GM19193 (cell line): ENCODE measurements around the gene PVR.

Experiments
- POLR2A ChIP-seq: IDR thresholded peaks from 4 replicates; pipeline ENCODE4 v1.6.1; 2011; ENCODE audit not compliant: insufficient read depth, insufficient read length; ENCODE audit errors: extremely low read depth

The PVR gene

GRCh38 chr19:44643605-44644401 is at the start of gene PVR:
Gene PVR (plus strand): TSS chr19:44643910. CDS start chr19:44644097, 187 bp downstream.
- TF ChIP-seq POLR2A: no peak

- no peak for TF ChIP-seq POLR2A
Measured at GRCh38 chr19:44596428-44597130, 47.1 kb upstream of the PVR start.

GRCh38 chr19:44597131-44597491 is 46.6 kb upstream of the PVR start:
- no peak for TF ChIP-seq POLR2A

GRCh38 chr19:44598355-44598754 is 45.4 kb upstream of the PVR start:
- no peak for TF ChIP-seq POLR2A

GRCh38 chr19:44598880-44599279 is 44.8 kb upstream of the PVR start:
- no peak for TF ChIP-seq POLR2A

- no peak for TF ChIP-seq POLR2A
Measured at GRCh38 chr19:44600466-44600865, 43.2 kb upstream of the PVR start.

- no peak for TF ChIP-seq POLR2A
Measured at GRCh38 chr19:44602081-44602480, 41.6 kb upstream of the PVR start.

GRCh38 chr19:44603201-44603945 is 40.3 kb upstream of the PVR start:
- TF ChIP-seq POLR2A: no peak

GRCh38 chr19:44604241-44604640 is 39.5 kb upstream of the PVR start:
- no peak for TF ChIP-seq POLR2A

GRCh38 chr19:44605547-44605946 is 38.2 kb upstream of the PVR start:
- no peak for TF ChIP-seq POLR2A

- TF ChIP-seq POLR2A: no peak
Measured at GRCh38 chr19:44607049-44607448, 36.7 kb upstream of the PVR start.

GRCh38 chr19:44607917-44608316 is 35.8 kb upstream of the PVR start:
- TF ChIP-seq POLR2A: no peak

GRCh38 chr19:44608391-44608821 is 35.3 kb upstream of the PVR start:
- no peak for TF ChIP-seq POLR2A

- TF ChIP-seq POLR2A: no peak
Measured at GRCh38 chr19:44609219-44609618, 34.5 kb upstream of the PVR start.

- TF ChIP-seq POLR2A: no peak
Measured at GRCh38 chr19:44611812-44612295, 31.9 kb upstream of the PVR start.

- TF ChIP-seq POLR2A: no peak
Measured at GRCh38 chr19:44613295-44614178, 30.2 kb upstream of the PVR start, which contains the start of gene IGSF23. Gene IGSF23 (plus strand): TSS chr19:44613563. CDS start chr19:44613646, 83 bp downstream.
